Putamen (tissue), 1 donor: Measurements from ENCODE around the gene CD207.
"Not testable (repeated sequence)": the region's sequence is repeated elsewhere in the genome, so short reads cannot be mapped to it uniquely, and the experiment has no call there.

Experiments used
- DNase-seq: peaks from one replicate; pipeline ENCODE4 v3.0.0-alpha.2; 2016; ENCODE audit warnings: low spot score

CD207 gene

DNA sequence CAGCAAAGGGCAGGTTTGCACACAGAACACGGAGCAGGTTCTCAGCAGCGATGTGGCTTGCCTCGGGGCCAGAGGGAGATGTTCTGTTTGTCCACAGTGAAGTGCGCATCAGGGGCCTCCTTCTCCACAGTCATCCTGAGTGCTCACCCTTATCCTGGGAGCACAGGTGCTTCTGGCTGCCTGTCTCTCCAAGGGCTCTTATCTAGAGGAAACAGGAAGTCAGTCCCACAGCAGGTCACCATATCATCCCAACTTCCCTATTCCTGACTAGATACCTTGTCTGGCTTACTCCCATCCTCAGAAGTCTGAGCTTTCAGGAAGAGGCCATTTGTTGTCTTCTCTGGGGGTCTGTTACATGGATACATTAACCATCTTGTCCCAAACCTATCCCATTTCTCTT, at the start of gene CD207:
TSS of gene CD207 (minus strand) at position 174 of the 400 bp plus-strand sequence. CDS start at position 134, 40 bp downstream.
- no peak for DNase-seq

DNA sequence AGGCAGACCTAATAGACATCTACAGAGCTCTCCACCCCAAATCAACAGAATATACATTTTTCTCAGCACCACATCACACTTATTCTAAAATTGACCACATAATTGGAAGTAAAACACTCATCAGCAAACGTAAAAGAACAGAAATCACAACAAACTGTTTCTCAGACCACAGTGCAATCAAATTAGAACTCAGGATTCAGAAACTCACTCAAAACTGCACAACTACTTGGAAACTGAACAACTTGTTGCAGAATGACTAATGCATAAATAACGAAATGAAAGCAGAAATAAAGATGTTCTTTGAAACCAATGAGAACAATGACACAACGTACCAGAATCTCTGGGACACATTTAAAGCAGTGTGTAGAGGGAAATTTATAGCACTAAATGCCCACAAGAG, 42.9 kb upstream of the CD207 start:
- not testable (repeated sequence) for DNase-seq

DNA sequence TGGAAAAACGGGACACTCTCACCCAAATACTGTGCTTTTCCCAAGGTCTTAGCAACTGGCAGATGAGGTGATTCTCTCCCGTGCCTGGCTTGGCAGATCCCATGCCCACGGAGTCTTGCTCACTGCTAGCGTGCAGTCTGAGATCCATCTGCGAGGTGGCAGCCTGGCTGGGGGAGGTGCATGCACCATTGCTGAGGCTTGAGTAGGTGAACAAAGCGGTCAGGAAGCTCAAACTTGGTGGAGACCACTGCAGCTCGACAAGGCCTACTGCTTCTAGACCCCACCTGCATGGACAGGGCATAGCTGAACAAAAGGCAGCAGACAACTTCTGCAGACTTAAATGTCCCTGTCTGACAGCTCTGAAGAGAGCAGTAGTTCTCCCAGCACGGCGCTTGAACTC, 40.5 kb upstream of the CD207 start:
- DNase-seq = not testable (repeated sequence)

DNA sequence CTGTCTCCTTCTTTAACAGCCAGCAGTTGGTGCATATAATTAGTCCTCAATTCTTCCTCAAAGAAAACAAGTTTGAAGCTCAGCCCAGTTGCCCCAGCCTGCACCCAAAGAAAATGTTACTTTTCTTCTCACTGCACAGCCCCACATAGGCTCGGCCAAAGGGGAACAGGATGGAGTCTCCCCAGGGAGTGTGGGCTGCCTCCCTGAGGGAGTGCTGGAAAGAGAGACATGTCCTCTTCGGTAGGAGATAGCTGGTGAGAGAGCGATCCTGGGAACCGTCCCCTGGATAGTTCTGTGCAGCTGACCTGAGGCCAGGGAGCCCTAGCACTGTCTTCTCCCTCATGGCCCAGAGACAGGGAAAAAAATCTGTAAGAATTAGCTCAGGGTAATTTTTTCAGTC, 37.9 kb upstream of the CD207 start:
- no peak for DNase-seq

DNA sequence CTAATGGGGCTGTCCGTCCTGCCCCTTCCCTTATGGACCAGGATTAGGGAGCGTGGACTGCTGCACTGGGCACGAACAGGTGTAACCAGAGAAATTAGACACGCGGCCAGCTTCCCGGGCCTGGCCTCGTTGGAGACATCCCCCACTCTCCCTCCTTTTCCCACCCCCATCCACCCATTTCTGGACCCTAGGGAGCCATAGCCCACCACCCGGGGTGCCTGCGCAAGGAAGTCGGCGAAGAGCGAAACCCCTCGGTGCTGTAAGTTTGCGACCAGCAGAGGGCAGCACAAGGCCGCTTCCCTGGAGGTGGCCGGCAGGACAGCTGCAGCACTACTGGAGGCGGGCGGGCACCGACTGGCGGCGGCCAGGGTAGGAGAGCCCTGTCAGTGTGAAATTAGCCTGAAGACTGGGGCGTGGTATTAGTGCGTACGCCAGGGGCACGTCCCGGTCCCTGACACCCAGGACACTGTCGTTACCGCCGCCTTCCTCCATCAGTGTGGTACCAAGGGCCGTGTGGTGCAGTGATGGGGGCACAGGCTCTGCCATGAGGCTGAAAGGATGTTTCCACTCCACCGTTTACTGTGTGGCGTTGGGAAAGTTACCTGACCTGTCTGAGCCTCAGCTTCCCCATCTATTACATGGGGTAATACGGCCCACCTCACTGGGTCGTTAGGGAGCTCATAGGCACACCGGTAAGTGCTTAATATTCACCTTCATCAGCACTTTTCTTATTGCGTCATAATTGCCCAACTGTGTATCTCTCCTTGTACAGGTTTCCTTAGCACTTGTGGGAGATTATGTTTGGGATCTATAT, 36.0 kb upstream of the CD207 start:
- DNase-seq = peak; percentile 34

DNA sequence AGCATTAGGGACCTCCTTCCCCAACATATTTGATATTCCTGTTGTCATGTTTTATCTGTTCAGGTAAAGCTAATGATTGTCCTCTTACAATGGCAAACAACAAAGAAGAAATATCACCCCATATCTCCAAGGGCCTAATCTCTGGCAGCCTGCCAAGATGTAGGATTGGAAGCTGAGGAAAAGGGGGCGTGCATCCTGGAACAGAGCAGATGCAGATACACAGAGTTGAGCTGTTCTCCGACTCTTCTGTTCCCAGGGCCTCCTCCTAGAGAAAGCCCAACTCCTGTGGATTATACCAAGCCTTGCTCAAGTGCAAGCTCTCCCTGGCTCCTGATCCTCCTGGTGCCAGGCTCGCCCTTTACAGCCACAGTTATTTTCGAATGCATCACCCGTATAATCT, 35.2 kb upstream of the CD207 start:
- DNase-seq = no peak

DNA sequence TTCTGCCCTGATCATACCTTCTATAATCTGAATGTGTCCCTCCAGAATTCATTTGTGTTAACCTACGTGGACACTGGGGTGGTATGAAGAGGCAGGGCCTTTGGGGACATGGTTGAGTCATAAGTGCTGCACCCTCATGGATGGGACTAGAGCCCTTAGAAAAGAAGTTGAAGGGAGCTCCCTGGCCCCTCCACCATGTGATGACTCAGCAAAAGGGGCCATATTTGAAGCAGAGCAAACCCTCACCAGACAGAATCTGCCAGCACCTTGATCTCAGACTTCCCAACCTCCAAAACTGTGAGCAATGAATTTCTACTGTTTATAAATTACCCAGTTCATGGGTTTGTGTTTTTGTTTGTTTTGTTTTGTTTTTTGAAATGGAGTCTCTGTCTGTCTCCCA, 33.4 kb upstream of the CD207 start:
- DNase-seq = no peak

DNA sequence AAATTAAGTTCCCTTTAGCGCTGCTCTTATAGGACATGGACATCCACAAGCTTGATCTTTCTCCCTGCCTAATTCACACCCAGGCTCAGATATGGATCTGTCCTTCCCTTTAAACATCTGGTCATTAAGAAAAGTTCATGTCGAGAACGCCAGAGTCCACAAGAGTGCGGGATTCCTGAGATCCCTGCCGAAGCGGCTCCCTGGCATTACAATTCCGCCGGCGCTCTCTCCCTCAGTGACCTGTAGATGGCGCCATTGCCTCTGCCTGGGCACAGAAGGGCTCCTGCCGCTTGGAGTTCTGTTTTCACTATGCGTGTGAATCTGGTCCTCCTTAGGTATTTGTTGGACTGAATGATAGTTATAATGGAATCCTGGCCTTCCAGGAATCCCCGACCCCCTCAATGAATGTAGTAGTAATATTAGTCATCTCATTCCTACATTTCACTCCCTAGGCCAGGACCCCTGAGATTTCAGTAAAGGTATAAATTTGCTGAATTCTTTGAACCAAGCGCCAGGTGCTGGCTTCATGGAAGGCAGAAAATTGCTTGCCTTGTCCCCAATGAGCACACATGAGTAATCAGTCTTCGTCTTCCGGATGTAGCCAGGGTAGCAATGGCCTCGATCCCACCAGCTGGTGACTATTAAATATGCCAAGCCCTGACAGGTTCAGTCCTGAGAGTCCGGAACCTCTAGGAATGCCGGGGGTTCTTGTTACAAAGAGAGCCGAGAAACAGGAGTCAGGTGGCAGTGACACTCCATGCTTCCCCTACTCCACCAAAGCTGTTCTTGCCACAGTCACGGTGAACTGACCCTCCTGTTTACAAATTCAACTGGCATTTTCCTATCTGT, 26.4 kb upstream of the CD207 start:
- peak; percentile 53 for DNase-seq

DNA sequence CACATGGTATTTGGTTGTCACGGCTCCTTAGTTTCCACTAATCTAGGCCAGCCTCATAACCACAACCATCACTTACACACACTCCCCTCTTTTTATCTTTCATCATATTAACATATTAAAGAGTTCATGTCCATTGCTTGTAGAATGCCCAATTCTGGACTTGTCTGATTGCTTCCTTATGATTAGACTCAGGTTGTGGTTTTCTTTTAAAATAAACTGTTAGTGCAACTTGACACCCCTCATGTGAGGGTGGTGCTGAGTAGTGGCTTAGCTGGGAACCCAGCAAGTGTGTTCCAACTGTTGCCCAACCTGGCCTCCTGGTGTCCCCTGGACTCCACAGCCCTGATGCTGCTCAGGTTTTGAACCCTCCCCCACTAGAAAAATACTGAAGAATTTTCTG, 20.1 kb upstream of the CD207 start:
- DNase-seq = no peak

DNA sequence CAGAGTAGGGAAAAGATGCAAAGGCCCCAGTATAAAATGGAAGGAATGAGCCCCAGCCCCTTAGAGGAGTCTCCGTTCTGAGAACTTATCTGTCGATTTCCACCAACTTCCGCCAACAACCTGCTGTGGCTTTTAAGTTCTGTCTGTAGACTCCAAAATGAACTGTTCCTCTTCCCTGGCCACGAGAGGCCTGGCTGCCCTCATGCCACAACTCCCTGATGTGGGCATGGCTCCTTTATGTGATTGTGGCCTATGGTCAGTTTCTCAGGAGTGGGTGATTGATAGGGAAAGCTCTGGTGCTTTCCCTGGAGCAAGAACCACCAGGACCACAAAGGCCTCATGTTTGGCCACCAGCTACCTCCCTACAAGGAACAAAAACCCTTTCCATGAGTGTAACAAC, 18.8 kb upstream of the CD207 start:
- DNase-seq = no peak

DNA sequence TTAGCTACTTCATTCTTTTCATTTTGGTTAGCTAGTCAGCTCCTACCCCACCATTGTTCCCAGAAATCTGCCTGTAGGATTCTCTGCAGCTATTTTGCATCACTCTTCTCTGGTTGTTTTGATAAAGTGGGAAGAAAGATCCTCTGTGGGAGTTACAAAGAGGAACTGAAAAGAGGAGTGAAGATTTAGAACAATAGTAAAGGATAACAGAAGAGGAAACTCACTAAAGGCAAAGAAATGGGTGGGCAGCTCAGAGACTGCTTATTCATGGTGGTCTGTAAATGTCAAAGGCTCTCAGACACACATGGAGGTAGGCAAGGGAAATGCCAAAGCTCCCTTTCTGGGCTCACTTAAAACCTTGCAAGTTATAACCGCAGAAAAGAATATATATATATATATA, 17.2 kb upstream of the CD207 start:
- DNase-seq = no peak

DNA sequence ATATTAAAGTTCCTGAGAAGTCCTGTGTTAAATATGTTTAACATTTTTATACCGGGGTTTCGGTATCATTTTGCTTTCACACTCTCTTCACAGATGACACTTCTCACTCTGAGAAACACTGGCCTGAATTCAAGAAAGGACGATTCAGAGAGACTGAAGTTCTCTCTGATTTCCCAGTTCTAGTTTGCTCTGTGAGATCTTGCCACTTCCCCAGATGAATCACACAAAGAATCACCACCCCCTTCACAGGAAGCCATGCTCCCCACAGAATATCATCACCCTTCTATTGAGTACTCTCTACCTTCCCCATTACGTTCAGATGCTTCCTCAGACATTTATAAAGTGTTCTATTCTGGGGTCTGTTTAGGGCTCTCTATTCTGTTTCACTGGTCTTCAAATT, 16.1 kb upstream of the CD207 start:
- DNase-seq = peak; percentile 14

DNA sequence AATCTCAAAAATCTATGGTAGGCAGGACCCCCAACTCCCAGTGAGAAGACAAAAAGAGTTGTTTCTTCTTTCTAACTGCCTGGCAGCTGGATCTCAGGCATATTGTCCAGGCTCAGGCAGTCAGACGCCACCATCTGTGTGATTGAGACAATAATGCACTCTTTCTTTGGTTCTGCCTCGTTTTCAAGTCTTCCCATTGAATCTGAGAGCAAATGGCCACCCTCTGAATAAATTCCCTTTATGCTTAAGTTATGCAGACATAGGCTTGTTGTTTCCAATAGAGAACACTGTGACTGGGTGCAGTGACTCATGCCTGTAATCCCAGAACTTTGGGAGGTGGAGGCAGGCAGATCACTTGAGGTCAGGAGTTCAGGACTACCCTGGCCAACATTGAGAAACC, 15.3 kb upstream of the CD207 start:
- DNase-seq = peak; percentile 48

DNA sequence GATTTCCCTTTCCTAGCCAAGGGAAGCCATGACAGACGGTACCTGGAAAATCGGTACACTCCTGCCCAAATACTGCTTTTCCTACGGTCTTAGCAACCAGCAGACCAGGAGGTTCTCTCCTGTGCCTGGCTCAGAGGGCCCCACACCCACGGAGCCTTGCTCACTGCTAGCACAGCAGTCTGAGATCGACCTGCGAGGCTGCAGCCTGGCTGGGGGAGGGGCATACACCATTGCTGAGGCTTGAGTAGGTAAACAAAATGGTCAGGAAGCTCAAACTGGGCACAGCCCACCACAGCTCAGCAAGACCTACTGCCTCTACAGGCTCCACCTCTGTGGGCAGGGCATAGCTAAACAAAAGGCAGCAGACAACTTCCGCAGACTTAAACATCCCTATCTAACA, 6.8 kb upstream of the CD207 start:
- DNase-seq = no peak

DNA sequence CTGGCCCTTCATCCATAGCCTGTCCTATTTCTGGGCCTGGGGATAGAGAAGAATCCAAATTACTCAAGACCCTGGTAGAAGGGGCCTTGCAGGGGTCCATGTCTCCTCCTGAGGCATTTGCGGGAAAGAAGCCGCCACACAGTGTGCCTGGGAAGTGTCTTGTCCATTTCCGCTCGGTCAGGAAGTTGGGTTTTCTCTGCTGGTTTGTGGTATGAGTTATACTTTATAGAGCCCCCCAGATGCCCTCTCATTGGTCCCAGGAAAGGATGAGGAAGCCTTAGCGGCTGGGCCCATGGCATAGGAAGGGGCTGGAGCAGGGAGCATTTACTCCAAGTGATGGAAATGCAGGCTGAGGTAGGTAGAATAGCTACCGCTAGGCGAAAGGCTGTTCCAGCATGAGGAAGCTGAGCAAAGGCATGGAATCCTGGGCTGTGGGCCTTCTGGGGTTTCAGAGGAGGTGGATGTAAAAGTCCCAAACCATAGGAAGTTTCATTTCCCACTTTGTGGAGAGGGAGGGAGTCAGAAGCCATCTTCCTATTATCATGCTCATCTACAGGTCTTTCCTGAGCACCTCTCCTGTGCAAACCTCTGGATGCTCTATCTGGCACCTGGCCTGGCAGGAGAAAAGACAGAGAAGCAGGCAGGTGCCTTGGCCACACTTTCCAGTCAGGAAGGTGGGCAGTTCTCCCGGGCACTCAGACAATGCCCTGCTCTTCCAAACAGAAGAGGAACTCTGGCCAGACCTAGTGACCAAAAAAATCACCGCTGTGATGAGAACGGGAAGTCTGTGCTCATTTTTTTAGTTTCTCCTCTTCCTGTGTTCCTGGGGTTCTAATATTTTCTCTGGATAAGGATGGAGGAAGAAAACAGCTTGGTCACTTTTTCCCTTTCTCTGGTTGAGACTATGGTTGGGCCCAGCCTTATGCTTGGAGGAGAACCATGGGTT, 2.6 kb upstream of the CD207 start:
- no peak for DNase-seq

DNA sequence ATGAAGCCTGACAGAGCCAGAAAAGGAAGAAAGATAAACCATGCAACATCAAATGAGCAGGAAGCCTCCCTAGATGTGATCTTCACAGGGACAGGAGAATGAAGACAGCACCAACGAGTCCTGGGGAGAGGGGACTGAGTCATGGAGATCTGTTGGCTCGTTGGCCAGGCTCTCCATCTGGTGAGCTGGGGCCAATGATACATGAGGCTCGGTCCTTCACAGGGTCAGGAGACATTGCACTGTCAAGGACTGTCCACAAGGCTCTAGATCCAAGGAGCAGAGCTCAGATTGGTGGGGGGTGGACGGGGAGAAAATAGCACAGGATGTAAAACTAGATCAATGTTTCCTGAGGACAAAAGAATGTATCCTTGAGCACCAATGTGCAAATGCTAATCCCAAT, 735 bp downstream of the CD207 start:
- DNase-seq = no peak

DNA sequence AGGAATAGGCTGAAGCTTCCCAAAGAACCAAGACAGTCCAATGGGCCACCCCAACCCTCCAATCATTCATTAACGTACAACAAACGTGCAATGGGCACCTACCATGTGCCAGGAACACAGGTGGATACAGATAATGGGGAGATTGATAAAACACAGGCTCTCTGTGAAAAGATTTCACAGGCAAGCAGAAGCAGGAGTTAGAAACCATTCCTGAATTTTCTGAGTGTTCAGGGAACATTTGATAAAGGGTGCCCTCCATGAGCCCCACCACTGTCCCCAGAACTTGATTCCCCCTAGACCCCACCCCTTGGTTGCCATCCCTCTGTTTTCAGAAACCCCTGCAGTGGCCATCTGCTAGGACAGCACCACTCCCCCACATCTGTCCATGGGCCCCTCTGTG, 1.5 kb downstream of the CD207 start:
- DNase-seq = no peak

DNA sequence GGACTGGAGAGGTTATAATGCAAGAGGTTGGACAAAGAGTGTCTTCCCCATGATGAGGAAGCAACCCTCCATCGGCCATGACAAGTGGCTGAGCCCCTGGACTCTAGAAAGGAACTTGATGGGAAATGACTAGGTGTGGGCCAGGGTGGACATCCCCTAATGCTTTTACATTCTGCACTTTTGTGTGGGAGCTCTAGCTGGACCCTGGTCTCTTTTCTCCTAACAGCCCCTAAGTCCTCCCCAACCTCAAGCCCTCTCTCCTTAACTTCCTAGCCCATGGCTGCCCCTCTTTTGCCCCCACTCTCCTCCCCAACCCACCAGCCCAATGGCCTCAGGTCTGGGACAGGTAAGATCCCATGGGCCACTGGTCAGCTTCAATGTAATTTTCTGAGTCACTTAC, 2.4 kb downstream of the CD207 start:
- no peak for DNase-seq

DNA sequence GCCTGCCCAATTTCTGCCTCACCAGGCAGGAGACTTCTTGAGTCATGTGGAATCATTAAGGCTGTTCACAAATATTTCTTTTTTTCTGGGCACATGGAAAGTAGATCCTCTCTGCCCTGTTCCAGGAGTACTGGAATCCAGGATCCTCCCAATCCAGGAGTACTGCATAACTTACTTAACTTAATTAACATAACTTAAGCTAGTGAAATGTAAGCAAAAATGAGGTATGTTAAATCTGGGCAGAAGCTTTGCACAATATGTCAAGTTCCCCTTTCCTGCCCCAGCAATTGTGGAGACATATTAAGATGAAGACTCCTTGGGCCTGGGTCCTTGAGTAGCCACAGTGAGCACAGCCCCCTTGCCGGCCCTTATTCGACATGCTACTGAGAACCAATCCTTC, 3.2 kb downstream of the CD207 start:
- no peak for DNase-seq

DNA sequence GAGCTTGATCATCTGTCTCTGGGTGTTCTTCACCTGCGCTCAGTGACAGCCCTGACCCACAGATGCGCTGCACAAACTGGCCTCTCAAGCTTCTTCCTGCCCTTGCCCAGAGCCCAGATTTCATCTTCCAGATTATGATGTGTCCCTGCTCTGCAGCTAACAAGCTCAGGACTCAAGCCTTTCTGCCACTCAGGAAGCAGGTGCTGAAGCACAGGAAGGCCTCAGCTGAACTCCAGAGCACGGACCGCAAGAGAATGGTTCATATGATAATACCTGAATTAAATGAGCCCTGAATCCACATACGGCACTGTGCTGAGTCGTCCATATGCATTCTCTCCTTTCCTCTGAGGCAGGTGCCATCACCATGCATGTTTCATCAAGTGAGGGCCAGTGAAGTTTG, 3.8 kb downstream of the CD207 start:
- no peak for DNase-seq

DNA sequence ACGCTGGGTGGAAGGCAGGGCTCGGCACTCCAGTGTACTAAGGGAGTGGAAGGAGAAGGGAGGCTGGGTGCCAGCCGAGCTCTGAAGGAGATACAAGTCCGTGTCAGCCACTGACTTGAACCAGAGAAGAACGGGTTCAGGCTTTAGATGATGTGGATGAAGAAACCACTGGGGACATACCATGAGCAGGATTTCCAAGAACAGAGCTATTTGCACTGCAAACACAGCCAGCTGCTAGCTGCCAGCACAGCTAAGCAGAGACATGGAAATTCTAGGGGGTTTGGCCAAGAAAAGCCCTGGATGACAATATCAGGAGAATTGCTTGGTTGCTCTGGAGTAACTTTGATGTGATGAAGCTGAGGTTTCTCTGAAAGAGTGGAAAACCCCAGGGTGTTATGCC, 5.2 kb downstream of the CD207 start:
- DNase-seq = no peak

DNA sequence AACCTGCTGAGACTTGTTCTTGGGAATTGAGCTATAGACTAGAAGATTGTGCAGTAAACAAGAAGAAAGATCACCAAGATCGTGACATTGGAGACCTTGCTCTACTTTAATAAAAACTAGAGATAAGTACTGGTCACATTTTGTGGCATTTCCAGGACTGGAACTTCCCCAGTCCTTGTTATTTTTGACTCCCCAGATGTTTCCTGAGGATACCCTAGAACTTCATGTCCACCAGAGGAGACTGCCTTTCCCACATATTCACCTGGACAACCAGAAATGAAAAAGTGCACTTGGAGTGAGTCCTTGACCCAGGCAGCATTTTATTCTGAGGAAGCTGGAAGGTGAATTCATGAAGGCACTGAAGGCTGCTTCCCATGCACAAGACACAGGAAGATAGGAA, 5.7 kb downstream of the CD207 start:
- DNase-seq = no peak
